PFSK-1 (cell line): Measurements from ENCODE around the gene SKA1.

Source experiments
- POLR2AphosphoS5 ChIP-seq: IDR thresholded peaks from 2 replicates; pipeline ENCODE4 v1.6.1; 2012; ENCODE audit warnings: low read depth, mild to moderate bottlenecking, control low read depth, low read length, moderate library complexity
- REST ChIP-seq, 2 experiments: IDR thresholded peaks; 2 replicates each; pipeline versions ENCODE4 v1.6.1 to v1.8.0; 2011 to 2012; ENCODE audit warnings: low read depth in 2 of 2, low read length in 2 of 2, control low read depth in 1 of 2, inconsistent platforms in 1 of 2, mild to moderate bottlenecking in 1 of 2, moderate library complexity in 1 of 2; ENCODE audit not compliant: insufficient read depth in 1 of 2
- SIN3A ChIP-seq: IDR thresholded peaks from 2 replicates; pipeline ENCODE4 v1.6.1; 2012; ENCODE audit warnings: mild to moderate bottlenecking, low read length, moderate library complexity, borderline replicate concordance; ENCODE audit not compliant: insufficient read depth

GRCh38 chr18:50401295-50401694 is 26.4 kb downstream of the SKA1 start:
- TF ChIP-seq POLR2AphosphoS5 (no peak), REST (IDR thresholded peaks at IDR 0.05; ENCODE audit: insufficient read depth in 1 of 2, low read depth in 2 of 2, low read length in 2 of 2) (no peak), SIN3A (no peak)
